Prostate gland (tissue), 2 donors: Measurements from ENCODE around the gene ZNF620. TPM values are rescaled to one million over a fixed set of nuclear protein-coding genes. Genes with fewer than 3 reads are reported as not detected.
A peak's percentile ranks its signal among the peaks of the same experiment; 100 is the strongest.

ENCODE experiments used
- DNase-seq: peaks from one replicate; pipeline ENCODE4 v3.0.0-alpha.2; 2019; ENCODE audit warnings: low spot score
- H3K27ac ChIP-seq, 2 donors: fragments of 200-600 bp; sonication (generic); 2 replicates each; pipeline ENCODE4 v1.5.1; 2017 to 2019
- H3K27me3 ChIP-seq: fragments of 200-600 bp; sonication (generic); replicated peaks from 2 replicates; pipeline ENCODE4 v1.5.1; 2019; ENCODE audit not compliant: insufficient read depth
- H3K36me3 ChIP-seq, 2 donors: fragments of 200-600 bp; sonication (generic); 1 replicate in 1 of 2; 2 replicates in 1 of 2; pipeline versions ENCODE4 v1.5.1 to v1.8.1; 2017 to 2019
- H3K4me1 ChIP-seq: fragments of 200-600 bp; sonication (generic); replicated peaks from 2 replicates; pipeline ENCODE4 v1.5.1; 2019
- H3K4me3 ChIP-seq, 2 donors: fragments of 200-600 bp; sonication (generic); 2 replicates each; pipeline ENCODE4 v1.5.1; 2017 to 2019
- H3K9me3 ChIP-seq: fragments of 200-600 bp; sonication (generic); 2 replicates; pipeline ENCODE4 v1.5.1; 2017
- CTCF ChIP-seq, 4 experiments: fragments of 200-600 bp in 2 of 4; fragments of 450-650 bp in 2 of 4; sonication (generic) in 2 of 4; IDR thresholded peaks; 1 replicate in 3 of 4; 2 replicates in 1 of 4; pipeline ENCODE4 v1.5.1; 2016 to 2019; ENCODE audit warnings: antibody characterized with exemption in 4 of 4, mild to moderate bottlenecking in 2 of 4, moderate library complexity in 2 of 4
- POLR2A ChIP-seq: fragments of 450-650 bp; IDR thresholded peaks from one replicate; pipeline ENCODE4 v1.6.1; 2016; ENCODE audit warnings: antibody characterized with exemption, mild to moderate bottlenecking
- POLR2AphosphoS5 ChIP-seq: sonication (generic); formaldehyde crosslinking; IDR thresholded peaks from one replicate; pipeline ENCODE4 v1.6.1; 2017; ENCODE audit warnings: antibody characterized with exemption
- WGBS: methylation state at CpG from one replicate; pipeline ENCODE4 v1.1.5; 2018; 5-methylcytosine and 5-hydroxymethylcytosine counted together
- intact Hi-C: fragments of 100-400 bp; cut with DNase I; formaldehyde crosslinking; loops from one replicate; pipeline ENCODE4 v1.14.2; 2022
- total RNA-seq, 2 donors: library from RNA; depleted of rRNA; stranded (reverse); fragments of >200 nt; gene quantifications; one replicate each; pipeline ENCODE4 v1.1.0, GENCODE V29; 2016

ZNF620 gene
- total RNA-seq, 2 donors from 2014 or later, result 4.0 to 4.3 TPM

DNA sequence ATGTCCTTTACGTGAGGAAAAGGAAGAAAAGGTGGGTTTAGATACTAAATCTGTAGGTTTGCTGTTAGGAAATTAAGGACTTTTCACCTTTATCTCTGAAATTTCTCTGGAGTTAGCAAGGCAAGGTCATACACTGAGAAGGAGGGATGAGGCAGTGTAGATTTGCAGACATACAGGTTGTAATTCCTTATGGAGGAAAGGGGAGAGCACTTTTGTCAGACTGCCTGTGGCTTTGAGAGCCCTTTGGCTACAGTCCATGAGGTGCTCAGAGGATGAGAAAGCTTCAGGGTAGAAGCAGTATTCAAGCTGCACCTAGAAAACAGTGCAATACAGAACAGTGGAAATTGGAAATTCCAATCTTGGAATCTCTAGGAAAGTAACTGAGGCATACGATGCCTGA, 40.4 kb upstream of the ZNF620 start:
- Histone ChIP-seq H3K9me3 (no peaks in the 10 kb centered on the region), H3K4me1 (no peaks in the 10 kb centered on the region), H3K27ac (no peak overlapping the region), H3K27me3 (no peaks in the 10 kb centered on the region), H3K4me3 (no peak overlapping the region), H3K36me3 (peaks cover 7 to 18% of the 10 kb centered on the region in 2 donors)
- DNase-seq, result no peak
- 85% methylated on average over 2 of the region's 2 CpGs for WGBS
- intact Hi-C loops, result no loop called here
- TF ChIP-seq POLR2AphosphoS5 (no peak), CTCF (IDR thresholded peaks at IDR 0.05) (no peak), POLR2A (no peak)

- Histone ChIP-seq H3K36me3 (peaks cover 3 to 11% of the 10 kb centered on the region in 2 donors), H3K27ac (no peak overlapping the region), H3K4me3 (no peak overlapping the region), H3K4me1 (no peaks in the 10 kb centered on the region), H3K27me3 (no peaks in the 10 kb centered on the region), H3K9me3 (no peaks in the 10 kb centered on the region)
- no peak for DNase-seq
- intact Hi-C loops, result no loop called here
- TF ChIP-seq POLR2A, result no peak
- TF ChIP-seq CTCF (IDR thresholded peaks at IDR 0.05), result no peak
- TF ChIP-seq POLR2AphosphoS5, result no peak
- WGBS, result 53% methylated on average over 4 of the region's 4 CpGs
Observed at GRCh38 chr3:40468018-40468417, 37.8 kb upstream of the ZNF620 start.

GRCh38 chr3:40470701-40471100, 35.1 kb upstream of the ZNF620 start:
- H3K4me3 ChIP-seq, result no peak overlapping the region
- 71% methylated on average over 4 of the region's 4 CpGs for WGBS
- no peak for DNase-seq

GRCh38 chr3:40476478-40477470, 29.1 kb upstream of the ZNF620 start, which contains the start of gene ZNF619:
Gene ZNF619, plus strand, starts transcription at chr3:40477122. Its CDS starts 858 bp downstream, at chr3:40477980.
- Histone ChIP-seq H3K27ac (peak within 1 kb of the TSS; percentile 52 to 71), H3K27me3 (no peaks in the 10 kb centered on the region), H3K4me3 (peak within 1 kb of the TSS; percentile 55 to 67), H3K9me3 (no peaks in the 10 kb centered on the region), H3K4me1 (no peaks in the 10 kb centered on the region), H3K36me3 (no peaks in the 10 kb centered on the region)
- peak; percentile 51 for DNase-seq
- TF ChIP-seq POLR2AphosphoS5 (peak; percentile 41), CTCF (IDR thresholded peaks at IDR 0.05) (no peak), POLR2A (no peak)
- intact Hi-C loops, result no loop called here
- 8% methylated on average over 48 of the region's 48 CpGs for WGBS

More at GRCh38 chr3:40470701-40471100, 35.1 kb upstream of the ZNF620 start:
- H3K36me3 ChIP-seq, result no peaks in the 10 kb centered on the region
- H3K27ac ChIP-seq, result no peak overlapping the region
- H3K9me3 ChIP-seq, result no peaks in the 10 kb centered on the region
- intact Hi-C loops, result no loop called here
- H3K27me3 ChIP-seq, result no peaks in the 10 kb centered on the region
- no peaks in the 10 kb centered on the region for H3K4me1 ChIP-seq
- TF ChIP-seq POLR2AphosphoS5, result no peak
- no peak for TF ChIP-seq POLR2A
- TF ChIP-seq CTCF (IDR thresholded peaks at IDR 0.05), result no peak
